Panc1 (cell line): ENCODE data around the gene DNASE1L1. TPM values are rescaled to one million over a fixed set of nuclear protein-coding genes. Genes with fewer than 3 reads are reported as not detected.

Source experiments
- ATAC-seq: fragments of 200-7000 bp; cut with Tn5 transposase; 2 replicates; pipeline ENCODE4 v1.9.1; 2020; ENCODE audit warnings: mild to moderate bottlenecking, moderate library complexity
- BruUV-seq: library from RNA; stranded (reverse); fragments of 400-500 nt; replicated peaks from 2 replicates; lab custom pipeline; 2021; lab: Mats Ljungman, UMichigan
- CTCF ChIA-PET: fragments of 300-600 bp; sonication (Branson Sonifier 250); formaldehyde crosslinking; loops from one replicate; lab custom pipeline; 2022; ENCODE audit warnings: antibody characterized with exemption; lab: Charles Lee
- POLR2A ChIA-PET: fragments of 300-600 bp; sonication (Branson Sonifier 250); formaldehyde crosslinking; loops from one replicate; lab custom pipeline; 2022; ENCODE audit warnings: antibody characterized with exemption; lab: Charles Lee
- DNase-seq: peaks from one replicate; pipeline ENCODE4 v3.0.0-alpha.2; 2010; ENCODE audit warnings: low read depth, low spot score
- H3K27ac ChIP-seq: 2 replicates; pipeline ENCODE4 v1.5.1; 2011; ENCODE audit warnings: mild to moderate bottlenecking, low read length, inconsistent platforms
- H3K27me3 ChIP-seq: fragments of 200-500 bp; sonication (Bioruptor generic); 2 replicates; pipeline ENCODE4 v1.6.0; 2014; ENCODE audit warnings: low read length, inconsistent platforms; ENCODE audit not compliant: control insufficient read depth, insufficient read depth
- H3K36me3 ChIP-seq: fragments of 200-500 bp; sonication (Bioruptor generic); 2 replicates; pipeline ENCODE4 v1.5.1; 2014; ENCODE audit warnings: inconsistent platforms, mild to moderate bottlenecking, low read length, moderate library complexity; ENCODE audit not compliant: control insufficient read depth, insufficient read depth
- H3K4me1 ChIP-seq: 2 replicates; pipeline ENCODE4 v1.5.1; 2011; ENCODE audit warnings: inconsistent platforms, mild to moderate bottlenecking, low read length, moderate library complexity; ENCODE audit not compliant: control insufficient read depth, insufficient read depth
- H3K4me3 ChIP-seq, 2 experiments: 2 replicates each; pipeline ENCODE4 v1.5.1; 2011 to 2012; ENCODE audit warnings: low read depth in 2 of 2, low read length in 2 of 2, mild to moderate bottlenecking in 2 of 2, inconsistent platforms in 1 of 2, moderate library complexity in 1 of 2
- H3K9me3 ChIP-seq: fragments of 200-500 bp; sonication (Bioruptor generic); 2 replicates; pipeline ENCODE4 v1.5.1; 2014; ENCODE audit warnings: low read depth, mild to moderate bottlenecking, inconsistent platforms, low read length, moderate library complexity; ENCODE audit not compliant: control insufficient read depth, insufficient read depth
- POLR2AphosphoS5 ChIP-seq: IDR thresholded peaks from 2 replicates; pipeline ENCODE4 v1.6.1; 2012; ENCODE audit warnings: mild to moderate bottlenecking, low read depth, low read length, moderate library complexity
- SIN3A ChIP-seq: IDR thresholded peaks from 2 replicates; pipeline ENCODE4 v1.6.1; 2012; ENCODE audit warnings: low read depth, mild to moderate bottlenecking, low read length, moderate library complexity, borderline replicate concordance; ENCODE audit not compliant: insufficient read depth
- TCF7L2 ChIP-seq: IDR thresholded peaks from 2 replicates; pipeline ENCODE4 v1.6.1; 2011; ENCODE audit warnings: mild to moderate bottlenecking, low read depth, low read length, inconsistent platforms
- in situ Hi-C: cut with HindIII; loops from 2 replicates; pipeline ENCODE4 v1.10.0; 2016; ENCODE audit warnings: low sequenced_read_pairs, low pct_unique_long_range_greater_than_20kb
- intact Hi-C: fragments of 100-400 bp; cut with micrococcal nuclease; formaldehyde crosslinking; loops from one replicate; pipeline ENCODE4 v1.10.0; 2022; ENCODE audit not compliant: unreplicated experiment
- total RNA-seq: library from RNA; stranded (reverse); gene quantifications from one replicate; pipeline ENCODE4 v1.2.1, GENCODE V29; 2021; ENCODE audit not compliant: unreplicated experiment
- TF ChIP-seq, protein P1 (sequence below): fragments of 450-650 bp; IDR thresholded peaks from 2 replicates; pipeline ENCODE4 v1.5.1; 2017; ENCODE audit warnings: mild to moderate bottlenecking
- TF ChIP-seq, protein P2 (sequence below), 2 experiments: IDR thresholded peaks; 2 replicates each; pipeline ENCODE4 v1.6.1; 2011 to 2012; ENCODE audit warnings: low read depth in 2 of 2, control low read depth in 1 of 2, low read length in 1 of 2, mild to moderate bottlenecking in 1 of 2, moderate library complexity in 1 of 2; ENCODE audit not compliant: insufficient read depth in 1 of 2

DNASE1L1 gene
- total RNA-seq, 1 experiment from 2014 or later, result 60.4 TPM

DNA sequence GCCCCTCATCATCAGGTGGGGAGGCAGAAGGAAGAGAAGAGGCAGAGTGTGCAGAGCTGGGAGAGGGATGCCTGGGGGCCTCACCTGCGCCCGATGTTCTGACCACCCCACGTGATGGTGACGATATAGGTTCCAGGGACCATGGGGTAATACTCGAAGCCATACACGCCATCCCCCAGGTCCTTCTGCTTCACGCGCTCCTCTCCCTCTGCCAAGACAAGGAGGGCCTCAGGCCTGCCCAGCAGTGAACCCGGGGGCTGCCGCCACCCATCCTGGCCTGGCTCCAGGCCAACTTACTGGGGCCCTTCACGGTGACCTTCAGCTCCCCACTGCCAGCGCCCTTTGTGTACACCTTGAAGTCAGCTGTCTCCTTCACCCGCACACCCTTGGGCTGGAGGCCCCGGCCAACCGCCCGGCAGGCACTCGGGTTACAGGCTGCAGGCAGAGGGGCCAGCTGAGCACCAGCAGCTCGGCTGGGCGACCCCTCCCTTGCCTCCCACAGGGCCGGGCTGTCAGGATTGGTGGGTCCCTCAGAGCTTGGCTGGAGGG lies 43.9 kb downstream of the DNASE1L1 start:
- in situ Hi-C loops (no loop called here), intact Hi-C loops (no loop called here)
- H3K36me3 ChIP-seq, result peaks cover 7% of the 10 kb centered on the region
- BruUV-seq, result no TSS peak
- ATAC-seq, result no peak
- H3K27me3 ChIP-seq, result no peaks in the 10 kb centered on the region
- H3K27ac ChIP-seq, result no peak overlapping the region
- ChIA-PET CTCF (interaction anchor here (0.5 kb wide), 1 partner anchor 441 kb away, joined by 6 read pairs; no protein-coding TSS in a partner anchor), POLR2A (interaction anchor here (0.6 kb wide), 1 partner anchor 134 kb away, joined by 3 read pairs; no protein-coding TSS in a partner anchor)
- H3K9me3 ChIP-seq, result no peaks in the 10 kb centered on the region
- no peak overlapping the region for H3K4me3 ChIP-seq
- DNase-seq, result no peak
- TF ChIP-seq, protein P1, sequence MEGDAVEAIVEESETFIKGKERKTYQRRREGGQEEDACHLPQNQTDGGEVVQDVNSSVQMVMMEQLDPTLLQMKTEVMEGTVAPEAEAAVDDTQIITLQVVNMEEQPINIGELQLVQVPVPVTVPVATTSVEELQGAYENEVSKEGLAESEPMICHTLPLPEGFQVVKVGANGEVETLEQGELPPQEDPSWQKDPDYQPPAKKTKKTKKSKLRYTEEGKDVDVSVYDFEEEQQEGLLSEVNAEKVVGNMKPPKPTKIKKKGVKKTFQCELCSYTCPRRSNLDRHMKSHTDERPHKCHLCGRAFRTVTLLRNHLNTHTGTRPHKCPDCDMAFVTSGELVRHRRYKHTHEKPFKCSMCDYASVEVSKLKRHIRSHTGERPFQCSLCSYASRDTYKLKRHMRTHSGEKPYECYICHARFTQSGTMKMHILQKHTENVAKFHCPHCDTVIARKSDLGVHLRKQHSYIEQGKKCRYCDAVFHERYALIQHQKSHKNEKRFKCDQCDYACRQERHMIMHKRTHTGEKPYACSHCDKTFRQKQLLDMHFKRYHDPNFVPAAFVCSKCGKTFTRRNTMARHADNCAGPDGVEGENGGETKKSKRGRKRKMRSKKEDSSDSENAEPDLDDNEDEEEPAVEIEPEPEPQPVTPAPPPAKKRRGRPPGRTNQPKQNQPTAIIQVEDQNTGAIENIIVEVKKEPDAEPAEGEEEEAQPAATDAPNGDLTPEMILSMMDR, result no peak
- TF ChIP-seq SIN3A (no peak), TCF7L2 (no peak), POLR2AphosphoS5 (no peak; the same call in 1 of the 2 replicates)
- TF ChIP-seq, protein P2, sequence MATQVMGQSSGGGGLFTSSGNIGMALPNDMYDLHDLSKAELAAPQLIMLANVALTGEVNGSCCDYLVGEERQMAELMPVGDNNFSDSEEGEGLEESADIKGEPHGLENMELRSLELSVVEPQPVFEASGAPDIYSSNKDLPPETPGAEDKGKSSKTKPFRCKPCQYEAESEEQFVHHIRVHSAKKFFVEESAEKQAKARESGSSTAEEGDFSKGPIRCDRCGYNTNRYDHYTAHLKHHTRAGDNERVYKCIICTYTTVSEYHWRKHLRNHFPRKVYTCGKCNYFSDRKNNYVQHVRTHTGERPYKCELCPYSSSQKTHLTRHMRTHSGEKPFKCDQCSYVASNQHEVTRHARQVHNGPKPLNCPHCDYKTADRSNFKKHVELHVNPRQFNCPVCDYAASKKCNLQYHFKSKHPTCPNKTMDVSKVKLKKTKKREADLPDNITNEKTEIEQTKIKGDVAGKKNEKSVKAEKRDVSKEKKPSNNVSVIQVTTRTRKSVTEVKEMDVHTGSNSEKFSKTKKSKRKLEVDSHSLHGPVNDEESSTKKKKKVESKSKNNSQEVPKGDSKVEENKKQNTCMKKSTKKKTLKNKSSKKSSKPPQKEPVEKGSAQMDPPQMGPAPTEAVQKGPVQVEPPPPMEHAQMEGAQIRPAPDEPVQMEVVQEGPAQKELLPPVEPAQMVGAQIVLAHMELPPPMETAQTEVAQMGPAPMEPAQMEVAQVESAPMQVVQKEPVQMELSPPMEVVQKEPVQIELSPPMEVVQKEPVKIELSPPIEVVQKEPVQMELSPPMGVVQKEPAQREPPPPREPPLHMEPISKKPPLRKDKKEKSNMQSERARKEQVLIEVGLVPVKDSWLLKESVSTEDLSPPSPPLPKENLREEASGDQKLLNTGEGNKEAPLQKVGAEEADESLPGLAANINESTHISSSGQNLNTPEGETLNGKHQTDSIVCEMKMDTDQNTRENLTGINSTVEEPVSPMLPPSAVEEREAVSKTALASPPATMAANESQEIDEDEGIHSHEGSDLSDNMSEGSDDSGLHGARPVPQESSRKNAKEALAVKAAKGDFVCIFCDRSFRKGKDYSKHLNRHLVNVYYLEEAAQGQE (IDR thresholded peaks at IDR 0.05; ENCODE audit: insufficient read depth in 1 of 2, low read depth in 2 of 2, low read length in 1 of 2), result no peak
- H3K4me1 ChIP-seq, result peaks cover 7% of the 10 kb centered on the region

DNA sequence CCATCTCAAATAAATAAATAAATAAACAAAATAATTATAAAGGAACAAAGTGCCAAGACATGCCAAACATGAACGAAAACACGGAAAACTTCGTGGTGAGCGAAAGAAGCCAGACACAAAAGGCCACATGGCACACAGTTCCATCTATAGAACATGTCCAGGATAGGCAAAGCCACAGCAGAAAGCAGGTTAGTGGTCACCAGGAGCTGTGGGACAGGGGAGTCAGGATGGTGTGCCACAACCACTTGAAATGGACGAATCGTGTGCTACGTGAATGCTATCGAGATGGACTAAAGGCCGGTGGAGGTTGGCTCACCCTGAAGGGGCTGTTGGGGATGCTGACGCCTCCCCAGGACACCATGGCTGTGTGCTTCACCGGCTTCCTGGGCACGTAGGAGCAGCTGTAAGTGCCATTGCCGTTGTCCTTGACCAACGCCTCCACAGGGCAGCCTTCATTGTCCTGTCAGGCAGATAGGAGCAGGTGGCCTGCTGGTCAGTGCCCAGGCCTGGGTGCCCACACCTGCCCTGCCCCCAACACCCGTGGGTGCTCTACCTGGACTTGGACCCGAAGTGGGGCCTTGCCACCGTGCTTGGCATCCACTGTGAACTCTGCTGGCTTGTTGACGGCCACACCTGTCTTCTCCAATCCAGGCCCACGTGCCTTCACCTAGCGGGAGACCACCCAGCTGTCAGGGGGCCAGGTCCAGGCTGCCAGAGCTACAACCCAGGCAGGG lies 45.2 kb downstream of the DNASE1L1 start:
- no peak for DNase-seq
- no peak for ATAC-seq
- TF ChIP-seq, protein P2 (IDR thresholded peaks at IDR 0.05; ENCODE audit: insufficient read depth in 1 of 2, low read depth in 2 of 2, low read length in 1 of 2), result no peak
- no peak for TF ChIP-seq TCF7L2
- intact Hi-C loops, result no loop called here
- Histone ChIP-seq H3K27ac (no peak overlapping the region), H3K9me3 (no peaks in the 10 kb centered on the region), H3K27me3 (no peaks in the 10 kb centered on the region), H3K36me3 (peaks cover 10% of the 10 kb centered on the region), H3K4me3 (no peak overlapping the region), H3K4me1 (peaks cover 4% of the 10 kb centered on the region)
- no TSS peak for BruUV-seq
- in situ Hi-C loops, result no loop called here
- ChIA-PET CTCF (no interaction called here), POLR2A (no interaction called here)
